GM19240 (cell line): ENCODE data around the gene MGMT.

Source experiments
- DNase-seq: peaks from one replicate; pipeline ENCODE4 v3.0.0; 2011; ENCODE audit warnings: low spot score; ENCODE audit not compliant: insufficient read length

Gene MGMT

DNA sequence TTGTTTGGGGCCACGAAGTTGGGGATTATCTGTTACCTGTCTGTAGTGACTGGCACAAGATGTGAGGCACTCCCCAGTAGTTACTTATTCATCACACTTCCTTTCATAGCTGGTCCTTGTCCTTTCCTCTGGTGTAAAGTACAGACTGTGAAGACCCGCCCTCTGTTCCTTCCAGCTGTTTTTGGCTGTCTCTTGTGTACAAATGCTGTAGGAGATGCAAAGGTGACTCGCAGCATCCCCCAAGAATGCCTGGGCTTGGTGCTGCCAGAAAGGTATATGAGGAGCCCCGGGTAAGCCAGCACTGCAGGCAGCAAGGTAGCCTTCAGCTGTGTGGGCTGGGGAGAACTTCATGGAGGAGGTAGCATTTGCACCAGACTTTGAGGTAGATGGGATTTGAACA, 260.5 kb downstream of the MGMT start:
- no peak for DNase-seq

DNA sequence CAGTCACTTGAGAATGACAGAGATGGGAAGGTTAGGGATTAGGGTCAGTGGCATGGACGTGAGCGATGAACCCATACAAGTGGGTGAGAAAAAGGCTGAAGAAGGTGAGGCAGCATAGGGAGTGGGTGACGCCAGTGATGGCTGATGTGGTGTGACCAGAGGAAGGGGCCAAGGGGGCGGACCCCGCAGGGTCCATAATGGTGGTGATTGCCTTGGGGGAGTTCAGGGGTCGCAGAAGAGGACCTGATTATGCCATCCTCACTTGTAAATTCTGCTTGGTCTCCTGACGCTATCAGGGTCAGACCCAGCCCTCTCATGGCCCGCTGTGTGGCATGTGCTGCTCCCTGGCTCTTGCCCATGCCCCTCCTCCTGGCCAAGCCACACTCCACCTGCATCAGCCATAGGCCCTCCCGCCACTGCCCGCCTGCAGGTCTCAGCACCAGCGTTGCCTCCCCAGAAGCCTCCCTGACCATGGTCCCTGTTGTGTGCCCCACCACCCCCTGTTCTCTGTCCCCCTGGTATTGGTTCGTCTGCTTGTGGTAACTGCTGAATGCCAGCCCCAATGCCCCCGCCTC, 261.3 kb downstream of the MGMT start:
- no peak for DNase-seq

DNA sequence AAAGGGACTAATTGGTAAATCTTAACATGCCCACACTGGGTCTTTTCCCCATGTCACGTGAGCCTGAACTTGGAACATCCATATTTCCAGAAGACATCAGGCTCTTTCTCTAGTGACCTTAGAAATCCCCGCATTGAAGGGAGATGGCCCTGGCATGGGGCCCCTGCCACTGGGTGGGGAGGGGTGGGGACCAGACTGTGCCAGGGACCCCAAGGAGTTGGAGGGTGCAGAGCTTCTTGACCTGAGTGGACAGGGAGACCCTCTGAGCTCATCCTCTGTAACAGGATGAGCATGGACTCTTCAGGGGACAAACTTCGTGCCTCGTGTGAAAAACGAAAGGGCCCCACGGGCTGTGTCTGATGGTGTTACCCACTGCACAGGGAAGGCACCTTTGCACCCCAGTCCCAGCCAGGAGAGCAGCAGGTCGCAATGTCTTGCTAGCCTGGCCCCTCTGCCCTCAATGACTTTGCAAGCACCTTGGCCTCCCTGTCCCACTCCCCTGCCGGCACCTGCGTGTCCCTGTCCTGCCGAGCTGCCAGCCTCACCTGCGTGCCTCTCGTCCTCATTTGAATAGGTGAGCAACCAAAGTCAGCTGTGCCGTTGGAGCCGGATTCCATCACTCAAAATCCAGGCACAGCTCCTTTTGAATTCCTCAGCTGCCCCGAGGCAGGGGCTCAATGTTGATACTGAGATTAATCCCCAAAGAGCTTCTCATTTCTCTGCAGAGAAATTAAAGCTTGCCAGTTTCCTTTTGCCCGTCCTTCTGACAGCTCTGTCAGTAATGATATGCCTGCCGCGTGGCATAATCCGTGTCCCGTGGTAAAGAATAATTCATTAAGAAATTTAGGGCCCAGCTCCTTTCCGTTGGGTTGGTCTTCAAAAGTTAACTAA, 262.1 kb downstream of the MGMT start:
- no peak for DNase-seq

DNA sequence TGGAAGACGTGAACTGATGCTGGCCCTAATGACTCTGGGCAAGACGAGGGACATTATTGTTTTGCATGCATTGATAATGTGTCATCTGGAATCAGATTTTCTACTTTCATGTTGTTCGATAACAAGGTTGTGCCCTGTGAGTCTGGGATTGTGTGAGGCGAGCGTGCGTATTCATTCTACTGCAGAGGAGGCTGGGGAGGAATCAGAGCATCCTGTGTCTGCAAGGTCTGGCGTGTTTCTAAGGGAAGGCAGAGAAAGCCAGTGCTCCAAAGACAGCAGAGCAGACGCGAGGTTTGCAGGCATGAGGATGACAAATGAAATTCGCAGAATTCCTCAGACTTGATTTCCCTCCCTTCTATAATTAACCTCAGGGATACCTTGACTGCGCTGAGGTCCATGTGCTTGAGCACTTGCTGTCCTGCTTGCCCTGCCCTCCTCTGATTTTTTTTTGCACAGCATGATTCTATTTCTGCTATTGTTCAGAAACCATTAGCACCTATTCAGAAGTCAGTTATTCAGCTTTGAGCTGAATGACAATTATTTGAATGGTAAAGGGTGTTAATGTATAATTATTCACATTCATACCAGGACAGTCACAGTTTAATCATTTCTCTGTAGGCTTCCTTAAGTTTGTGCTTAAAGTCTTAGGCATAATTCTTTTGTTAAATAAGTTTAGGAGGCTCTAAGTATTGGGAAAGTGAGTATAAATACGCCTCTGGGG, 263.4 kb downstream of the MGMT start:
- DNase-seq, result no peak

DNA sequence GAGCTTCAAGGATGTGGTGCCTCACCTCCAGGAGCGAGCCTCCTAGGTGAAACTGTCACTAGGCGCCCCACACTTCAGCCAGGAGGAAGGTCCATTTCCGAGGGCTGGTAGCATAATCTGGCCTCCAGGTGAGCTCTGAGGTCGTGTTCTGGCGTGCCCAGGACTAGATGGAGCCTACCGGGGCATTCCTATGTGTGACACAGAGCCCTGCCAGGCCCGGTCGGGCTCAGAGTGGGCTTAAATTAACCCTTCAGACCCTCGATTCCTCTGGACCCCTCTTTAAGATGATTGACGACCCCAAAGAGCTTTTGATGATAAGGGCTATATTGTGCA, 263.9 kb downstream of the MGMT start:
- no peak for DNase-seq

DNA sequence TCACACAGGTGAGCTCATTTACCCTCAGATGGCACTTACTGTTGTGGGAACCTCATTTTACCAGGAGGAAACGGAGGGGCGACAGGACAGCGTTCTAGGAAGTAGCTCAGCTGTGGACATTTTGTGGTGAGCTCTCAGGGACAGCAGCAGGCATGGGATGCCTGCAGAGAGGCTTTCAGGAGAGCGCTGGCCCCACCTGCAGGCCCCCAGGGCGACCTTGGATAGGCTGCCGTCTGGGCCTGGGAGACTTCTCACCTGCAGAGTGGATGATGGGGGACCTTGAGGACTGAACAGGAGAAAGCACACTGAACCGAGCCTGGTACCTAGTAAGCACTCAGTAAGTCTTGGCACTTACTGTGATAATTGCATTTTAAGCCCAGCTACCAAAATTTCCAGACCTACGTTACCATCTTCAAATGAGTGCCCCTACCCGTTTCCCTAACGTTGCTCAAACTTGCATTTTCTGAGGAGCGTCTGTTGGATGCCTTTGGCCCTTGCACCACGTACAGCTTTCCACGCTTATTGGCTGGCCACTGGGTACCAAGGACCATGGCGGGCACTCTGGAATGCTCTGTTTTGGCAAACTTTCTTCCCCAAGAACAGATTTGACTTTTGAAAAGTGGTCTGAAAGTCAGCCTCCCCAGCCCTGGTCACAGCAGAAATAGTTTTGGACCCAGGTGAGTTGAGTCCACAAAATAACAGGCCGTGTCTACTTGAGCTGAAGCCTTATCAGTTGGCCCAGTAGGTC, 273.7 kb downstream of the MGMT start:
- DNase-seq, result no peak

DNA sequence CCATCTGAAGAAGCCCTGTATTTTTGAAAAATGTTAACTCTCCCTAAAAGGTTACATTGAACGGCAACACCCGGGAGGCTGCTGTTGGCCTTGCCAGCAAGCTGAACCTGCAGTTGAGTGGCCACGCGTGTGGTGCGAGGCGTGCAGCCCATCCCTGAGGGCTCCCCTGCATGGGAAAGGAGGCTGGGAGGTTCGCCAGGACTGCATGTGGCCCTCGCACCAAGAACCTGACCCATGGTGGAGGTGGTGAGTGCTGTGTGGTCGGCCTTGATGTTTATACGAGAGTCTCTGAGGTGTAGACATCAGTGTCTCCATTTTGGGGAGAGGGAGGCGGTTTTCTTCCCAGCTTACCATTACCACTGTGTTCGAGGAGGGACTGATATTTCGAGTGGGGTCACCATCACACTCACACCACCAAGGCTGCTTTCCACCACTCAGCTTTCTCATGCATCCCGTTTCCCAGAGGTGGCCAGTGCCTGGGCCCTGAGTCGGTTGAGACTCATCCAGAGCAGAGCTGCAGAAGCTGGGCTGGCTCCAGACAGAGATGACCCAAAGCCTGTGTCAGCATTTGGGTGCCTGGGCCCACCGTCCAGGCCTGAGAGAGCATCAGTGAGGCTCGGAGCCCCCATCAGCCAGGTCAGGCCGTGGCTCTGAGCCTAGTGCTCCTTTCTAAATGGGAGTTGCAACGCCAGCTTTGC, 274.4 kb downstream of the MGMT start:
- no peak for DNase-seq

DNA sequence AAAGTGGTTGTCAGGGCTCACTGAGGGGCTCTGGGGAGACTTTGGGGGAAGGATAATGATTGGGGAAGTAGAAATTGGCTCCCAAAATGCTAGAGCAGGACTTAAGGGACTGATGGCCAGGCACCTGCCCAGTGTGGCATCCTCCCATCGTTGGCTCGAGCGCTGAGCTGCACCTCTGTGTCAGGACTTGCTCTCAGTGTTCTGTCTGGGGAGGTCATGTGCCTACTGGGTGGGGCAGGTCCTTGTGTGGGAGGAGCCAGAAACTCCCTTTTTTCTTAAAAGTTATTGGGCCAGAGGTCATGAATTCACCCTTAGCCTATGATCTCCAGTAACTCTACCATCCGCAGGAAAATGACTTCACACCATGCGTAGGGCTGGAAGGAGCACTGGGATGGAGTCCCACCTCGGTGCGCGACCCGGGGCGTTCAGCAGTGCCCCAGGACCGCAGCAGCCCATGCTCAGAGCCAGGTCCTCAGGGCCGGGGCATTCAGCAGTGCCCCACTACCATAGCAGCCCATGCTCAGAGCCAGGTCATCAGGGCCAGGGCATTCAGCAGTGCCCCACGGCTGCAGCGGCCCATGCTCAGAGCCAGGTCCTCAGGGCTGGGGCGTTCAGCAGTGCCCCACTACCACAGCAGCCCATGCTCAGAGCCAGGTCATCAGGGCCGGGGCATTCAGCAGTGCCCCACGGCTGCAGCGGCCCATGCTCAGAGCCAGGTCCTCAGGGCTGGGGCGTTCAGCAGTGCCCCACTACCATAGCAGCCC, 275.1 kb downstream of the MGMT start:
- no peak for DNase-seq

DNA sequence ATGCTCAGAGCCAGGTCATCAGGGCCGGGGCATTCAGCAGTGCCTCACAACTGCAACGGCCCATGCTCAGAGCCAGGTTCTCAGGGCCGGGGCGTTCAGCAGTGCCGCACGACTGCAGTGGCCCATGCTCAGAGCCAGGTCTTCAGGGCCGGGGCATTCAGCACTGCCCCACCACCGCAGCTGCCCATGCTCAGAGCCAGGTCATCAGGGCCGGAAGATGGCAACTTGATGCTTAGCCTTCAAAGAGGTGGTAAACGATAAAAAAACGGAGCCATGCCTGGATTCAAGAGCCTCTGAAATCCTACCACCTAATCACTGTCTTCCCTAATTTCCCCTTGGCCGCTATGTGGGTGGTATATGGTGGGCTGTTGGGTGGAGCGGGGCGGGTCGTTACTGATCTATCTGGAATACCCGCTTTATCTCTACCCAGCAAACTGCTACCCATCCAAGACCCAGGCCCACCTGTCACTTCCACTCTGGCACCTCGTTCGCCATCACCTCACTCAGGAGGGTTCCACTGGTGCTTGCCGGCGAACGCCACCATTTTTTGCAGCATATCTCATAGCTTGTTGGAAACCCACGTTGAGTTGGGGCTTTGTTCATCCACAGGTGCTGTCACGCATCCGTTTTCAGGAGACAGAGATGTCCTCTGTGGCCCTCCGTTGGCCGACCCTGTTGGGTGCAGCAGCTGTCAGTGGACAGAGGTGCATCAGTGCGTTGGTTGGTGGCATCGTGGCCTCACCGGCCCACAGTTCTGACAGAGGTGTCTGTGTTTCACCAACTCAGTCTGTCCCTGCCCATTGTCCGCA, 275.9 kb downstream of the MGMT start:
- no peak for DNase-seq

DNA sequence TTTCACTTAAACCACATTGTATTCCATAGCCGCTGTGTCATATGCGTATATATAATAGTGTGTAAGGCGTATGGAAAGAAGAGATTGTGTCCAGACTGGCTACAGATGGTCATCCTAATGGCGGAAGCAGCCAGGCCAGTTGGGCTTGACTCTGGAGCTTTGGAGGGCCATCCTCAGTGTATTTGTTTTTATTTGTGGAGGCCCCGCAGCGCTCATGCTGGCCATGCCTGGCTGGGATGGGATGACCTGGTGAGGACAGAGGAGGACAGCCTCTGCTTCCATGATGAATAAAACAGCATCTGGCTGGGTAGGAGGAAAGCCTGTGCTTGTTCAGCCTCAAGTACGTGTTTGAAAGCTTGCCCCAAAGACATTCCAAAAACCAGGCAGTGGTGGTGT, 276.7 kb downstream of the MGMT start:
- no peak for DNase-seq

DNA sequence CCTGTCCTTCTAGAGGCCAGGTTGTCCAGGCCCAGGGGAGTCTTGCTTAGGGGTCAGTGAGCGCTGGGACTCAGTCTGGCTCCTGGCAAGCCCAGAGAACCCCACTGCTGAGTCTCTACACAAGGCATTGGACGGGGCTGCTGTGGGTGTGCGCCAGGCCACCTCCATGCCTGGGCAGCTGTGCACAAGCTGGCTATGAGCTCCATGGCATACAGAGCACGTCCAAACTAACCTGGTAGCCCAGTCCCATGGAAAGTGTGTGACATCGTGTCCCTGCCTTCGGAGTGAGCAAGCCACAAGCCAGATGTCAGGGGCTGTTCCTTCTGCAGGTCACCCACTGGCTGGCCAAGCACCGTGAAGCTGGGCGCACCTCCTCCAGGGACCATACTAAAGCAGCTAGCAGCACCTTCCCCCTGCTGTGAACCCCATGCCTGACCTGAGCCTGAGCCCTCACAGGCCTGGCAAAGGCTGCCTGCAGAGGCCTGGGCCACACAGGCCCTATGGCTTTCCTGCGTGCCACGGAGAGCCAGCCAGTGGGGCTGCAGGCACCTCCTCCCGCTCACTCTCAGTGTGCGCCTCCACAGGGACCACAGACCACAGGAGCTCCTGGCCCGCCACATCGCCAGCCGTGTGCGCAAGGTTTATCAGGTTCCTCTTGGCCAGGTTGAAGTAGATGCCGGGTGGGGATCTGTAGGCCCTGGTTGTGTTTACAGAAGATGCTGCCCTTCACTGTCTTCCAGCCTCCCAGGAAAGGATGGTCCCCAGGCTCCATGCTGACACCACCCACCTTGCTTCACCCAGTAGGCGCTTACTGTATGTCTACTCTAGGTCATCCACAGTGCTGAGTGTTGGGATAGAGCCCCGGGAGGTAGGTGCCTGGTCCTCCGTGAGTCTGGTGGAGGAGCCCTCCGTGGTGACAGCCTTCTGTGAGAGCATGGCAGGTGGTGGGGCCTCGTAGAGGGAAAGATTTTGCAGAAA, 277.4 kb downstream of the MGMT start:
- DNase-seq, result no peak

DNA sequence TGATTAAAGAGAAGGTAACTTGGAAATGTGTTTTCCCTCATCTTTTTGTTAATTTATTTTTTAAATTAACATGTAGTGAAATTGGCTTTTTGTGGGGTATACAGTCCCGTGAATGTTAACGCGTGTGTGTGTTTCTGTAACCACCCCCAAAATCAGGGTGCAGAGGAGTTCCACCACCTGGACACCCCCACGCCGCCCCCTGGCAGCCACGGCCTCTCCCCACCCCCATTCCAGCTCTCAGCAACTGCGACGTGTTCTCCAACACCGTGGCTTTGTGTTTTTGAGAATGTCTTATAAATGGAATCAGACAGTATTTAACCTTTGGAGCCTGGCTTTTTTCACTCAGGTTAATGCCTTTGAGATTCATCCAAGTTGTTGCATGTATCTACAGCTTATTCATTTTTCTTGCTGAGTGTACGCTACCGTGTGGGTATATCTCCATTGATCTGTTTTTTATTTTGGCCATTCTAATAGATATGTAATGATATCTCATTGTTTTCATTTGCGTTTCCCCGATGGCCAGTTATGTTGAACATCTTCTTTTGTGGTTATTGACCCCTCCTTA, 278.2 kb downstream of the MGMT start:
- DNase-seq, result no peak

DNA sequence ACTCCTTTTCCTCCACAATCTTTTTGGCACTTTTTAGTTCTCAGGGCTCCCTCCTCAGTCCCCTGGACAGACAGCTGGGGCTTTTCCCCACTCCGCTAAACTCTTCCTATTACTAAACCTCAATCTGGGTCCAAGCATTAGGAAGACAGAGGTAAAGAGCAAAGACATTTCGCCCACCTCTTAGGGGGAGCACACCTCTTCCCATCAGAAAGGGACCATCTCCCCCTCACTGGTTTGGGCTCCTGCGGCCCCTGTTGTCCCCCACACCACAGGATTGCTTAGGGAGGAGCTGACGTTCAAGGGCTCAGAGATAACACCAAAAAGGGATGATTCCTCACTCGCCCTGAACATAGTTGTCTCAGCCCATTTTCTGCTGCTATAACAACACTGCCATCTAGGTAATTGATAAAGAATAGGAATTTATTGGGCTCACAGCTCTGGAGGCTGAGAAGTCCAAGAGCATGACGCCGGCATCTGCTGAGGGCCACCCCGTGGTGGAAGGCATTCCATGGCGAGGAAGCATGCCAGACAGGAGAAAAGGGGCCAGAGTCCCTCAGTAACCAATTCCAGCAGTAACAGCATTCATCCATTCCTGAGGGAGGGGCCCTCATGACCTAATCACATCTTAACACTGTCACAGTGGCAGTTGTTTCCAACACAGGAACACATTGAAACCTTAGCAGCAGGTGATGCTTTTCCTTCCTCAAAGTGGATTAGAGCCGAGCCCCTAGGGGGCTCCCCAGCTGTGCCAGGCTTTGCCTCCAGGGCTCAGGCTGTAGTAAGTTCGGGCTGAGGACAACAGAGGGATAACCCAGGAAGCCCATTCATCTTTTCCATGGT, 287.4 kb downstream of the MGMT start:
- no peak for DNase-seq

DNA sequence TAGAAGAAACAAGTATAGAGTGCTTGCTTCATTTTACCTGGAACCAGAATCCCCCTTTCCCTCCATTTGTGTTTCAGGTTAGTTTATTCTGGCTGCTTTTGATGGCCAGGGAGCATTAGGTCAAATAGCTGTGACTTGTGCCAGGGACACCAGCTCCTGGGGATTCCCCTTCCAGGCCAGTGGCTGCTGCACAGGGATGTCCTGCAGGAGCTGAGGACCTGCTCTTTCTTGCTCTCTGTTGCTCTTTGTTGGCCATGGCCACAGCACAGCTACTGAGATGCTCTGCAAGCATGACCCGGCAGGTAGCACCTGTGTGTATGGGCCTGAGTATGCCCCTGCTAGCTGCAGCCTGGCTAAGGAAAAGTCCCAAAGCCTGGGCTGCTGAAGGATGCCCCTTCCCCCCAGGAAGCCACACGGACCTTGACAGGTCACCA, 288.1 kb downstream of the MGMT start:
- no peak for DNase-seq

DNA sequence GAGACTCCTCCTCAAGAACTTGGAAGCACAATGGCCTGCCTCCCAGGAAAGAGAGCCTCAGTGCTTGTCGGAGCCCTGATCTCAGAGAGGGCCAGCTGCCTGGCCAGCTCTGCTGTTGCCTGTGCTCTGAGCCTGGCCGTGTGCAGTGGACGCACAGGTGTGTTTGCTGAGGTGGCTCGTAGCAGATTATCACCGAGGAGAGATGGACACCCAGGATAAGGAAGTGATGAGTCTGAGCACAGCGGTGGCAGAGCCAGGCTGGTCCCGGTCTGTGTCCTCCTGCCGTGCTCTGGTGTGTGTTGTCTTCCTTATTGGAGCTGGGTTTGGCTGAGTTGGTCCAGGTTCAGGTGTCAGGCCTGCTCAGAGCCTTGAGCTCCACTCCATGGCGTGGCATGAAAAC, 288.6 kb downstream of the MGMT start:
- no peak for DNase-seq

DNA sequence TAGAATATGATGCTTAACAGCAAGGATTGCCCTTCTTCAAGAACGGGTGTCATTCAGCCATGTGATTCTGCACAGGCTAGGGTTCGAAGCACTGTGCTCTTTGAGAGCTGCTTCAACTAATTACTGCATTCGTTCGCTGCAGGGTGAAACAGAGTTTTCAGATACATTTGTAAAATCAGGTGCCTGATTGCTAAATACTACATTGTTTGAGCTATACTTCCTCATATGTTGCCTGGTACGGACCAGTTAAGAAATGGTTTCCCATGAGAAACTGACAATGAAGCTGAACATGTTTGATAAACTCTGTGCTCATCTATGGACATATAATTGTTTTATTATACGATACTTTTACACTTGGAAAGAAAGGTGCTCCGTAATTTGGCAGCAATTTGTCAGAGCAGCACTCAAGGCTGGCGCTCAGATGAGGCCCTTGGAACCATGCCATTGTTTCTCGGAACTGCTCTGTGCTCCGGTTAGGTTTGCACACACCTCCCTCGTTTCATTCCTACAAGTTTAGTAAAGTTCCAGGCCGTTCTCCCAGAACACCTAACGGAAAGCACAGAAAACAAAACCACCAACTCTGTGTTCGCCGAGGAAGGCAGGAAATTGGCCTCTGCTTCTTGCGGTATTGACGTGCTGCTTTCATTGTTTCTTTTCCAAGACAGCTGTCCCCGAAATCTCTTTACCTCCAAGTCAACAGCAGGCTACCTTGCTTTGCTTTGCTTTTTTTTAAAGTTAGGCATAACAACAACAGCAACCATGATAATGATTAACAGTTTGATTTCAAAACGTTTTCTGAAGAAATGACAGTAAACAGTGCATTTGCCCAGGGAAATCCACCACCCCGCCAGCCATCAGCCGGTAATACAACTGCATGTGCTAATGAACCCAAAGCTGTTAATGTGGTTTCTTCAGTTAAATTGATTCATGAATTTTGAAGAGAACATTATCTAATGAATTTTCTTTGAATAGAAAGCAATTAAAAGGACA, 290.2 kb downstream of the MGMT start:
- DNase-seq, result no peak
